Measurements from ENCODE around the gene POLD3.

POLD3 gene

GRCh38 chr11:74691755-74692154, 99.4 kb downstream of the POLD3 start:
- peak; percentile 56 for DNase-seq (ENCODE audit: low read depth)

Data from EH (cell line).